HG02588 (cell line): ENCODE results near the gene CRYGS.
"Not testable (repeated sequence)": the region's sequence is repeated elsewhere in the genome, so short reads cannot be mapped to it uniquely, and the experiment has no call there.

Experiments used
- ATAC-seq: cut with Tn5 transposase; IDR thresholded peaks from one replicate; pipeline ENCODE4 v1.9.1; 2021; ENCODE audit warnings: mild to moderate bottlenecking, moderate library complexity; ENCODE audit not compliant: unreplicated experiment

CRYGS gene

GRCh38 chr3:186564586-186564985 is 20.4 kb upstream of the CRYGS start:
- ATAC-seq = no peak

- no peak for ATAC-seq
Measured at GRCh38 chr3:186552408-186553031, 8.3 kb upstream of the CRYGS start.

DNA sequence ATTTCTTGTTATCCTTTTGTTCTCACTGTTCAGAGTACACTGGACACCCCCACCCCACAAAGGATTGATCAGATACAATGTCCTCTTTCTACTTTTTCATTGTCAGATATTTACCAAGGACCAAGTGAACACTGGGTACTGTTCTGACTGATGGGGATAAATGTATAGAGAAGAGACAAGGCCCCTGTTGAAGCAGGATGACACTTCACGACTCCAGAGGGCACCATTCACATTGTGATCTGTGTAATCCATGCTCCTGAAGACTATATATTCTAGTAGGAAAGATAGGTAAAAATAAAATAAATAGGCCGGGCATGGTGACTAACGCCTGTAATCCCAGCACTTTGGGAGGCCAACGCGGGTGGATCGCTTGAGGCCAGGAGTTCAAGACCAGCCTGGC is 7.2 kb upstream of the CRYGS start:
- no peak for ATAC-seq

GRCh38 chr3:186549497-186549896 is 5.3 kb upstream of the CRYGS start:
- ATAC-seq = no peak

DNA sequence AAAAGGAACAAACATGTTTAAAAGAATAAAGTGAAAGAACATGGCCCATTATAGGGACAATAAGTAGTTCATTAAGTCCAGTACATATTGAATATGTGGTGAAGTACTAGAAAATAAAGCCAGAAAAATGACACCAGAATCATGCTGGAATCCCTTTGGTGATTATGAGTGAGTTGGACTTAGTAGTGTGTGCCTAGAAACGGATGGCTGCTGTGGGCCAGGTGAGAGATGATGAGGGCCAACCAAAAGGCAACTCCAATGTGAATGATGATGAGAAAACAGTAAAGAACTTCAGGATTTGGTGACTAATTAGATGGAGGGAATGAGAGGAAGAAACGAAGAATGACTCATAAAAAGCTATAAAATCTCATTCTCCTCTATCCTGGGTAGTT is 3.3 kb downstream of the CRYGS start:
- no peak for ATAC-seq

GRCh38 chr3:186540221-186540834 is 3.9 kb downstream of the CRYGS start:
- no peak for ATAC-seq

DNA sequence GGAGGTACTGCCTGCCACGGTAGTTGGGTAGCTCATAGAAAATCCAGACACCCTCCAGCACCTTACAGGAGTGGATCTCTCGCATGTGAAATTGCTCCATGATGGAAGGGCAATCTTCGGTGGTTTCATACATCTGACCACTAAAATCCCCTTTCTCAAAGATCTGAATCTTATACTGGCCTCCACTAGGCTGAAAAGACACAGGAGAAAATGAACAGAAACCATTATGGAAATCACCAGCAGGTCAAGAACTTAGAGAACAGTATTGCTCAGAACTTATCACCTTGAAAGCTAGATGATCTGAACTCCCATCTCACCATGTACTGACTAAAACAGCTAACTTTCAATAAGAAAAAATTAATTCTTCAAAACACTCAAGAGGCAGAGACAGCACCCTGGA is 5.4 kb downstream of the CRYGS start:
- peak; percentile 35 for ATAC-seq

DNA sequence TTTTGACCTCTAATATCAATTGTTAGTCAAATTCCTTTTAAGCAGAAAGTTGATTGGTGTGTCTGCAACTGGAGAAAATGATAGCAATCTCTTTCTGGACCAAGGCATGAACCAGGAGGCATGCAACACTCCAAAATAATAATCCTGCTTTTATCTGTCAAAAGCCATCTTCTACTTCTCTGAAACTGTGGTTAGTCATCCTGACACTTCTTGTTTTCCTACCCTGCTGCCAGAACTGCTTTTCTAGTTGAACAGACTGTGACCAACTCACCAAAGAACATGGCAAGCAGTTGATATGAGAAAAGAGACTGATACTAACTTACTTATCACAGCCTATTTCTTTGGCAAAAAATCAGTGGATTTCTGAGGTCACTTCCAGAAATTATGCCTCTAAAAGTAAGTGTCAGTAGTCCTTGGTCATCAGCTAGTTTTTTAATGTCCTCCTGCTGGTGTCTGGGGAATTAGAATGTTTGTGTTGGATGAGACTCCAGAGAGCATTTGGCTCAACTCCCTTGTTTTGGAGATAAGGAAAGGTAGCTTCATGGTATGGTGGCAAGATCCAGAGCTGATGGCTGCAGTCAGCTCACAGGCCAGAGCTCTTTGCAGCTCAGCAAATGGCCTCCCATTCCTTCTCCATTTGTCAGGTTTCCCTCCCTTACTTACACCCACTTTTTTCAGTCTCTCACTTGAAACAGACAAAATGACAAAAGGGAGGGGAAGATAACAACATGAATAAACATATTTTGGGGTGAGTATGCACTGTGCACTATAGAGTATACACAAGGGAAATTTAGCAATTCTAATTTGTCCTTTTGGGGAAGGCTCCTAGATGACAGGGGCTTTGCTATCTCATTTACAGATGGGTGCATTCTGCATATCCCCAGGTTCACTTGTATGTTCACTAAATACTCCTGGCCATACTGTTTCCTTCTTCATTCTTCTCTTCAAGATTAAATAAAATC is 7.0 kb downstream of the CRYGS start:
- no peak for ATAC-seq

- ATAC-seq = peak; percentile 73
Measured at GRCh38 chr3:186534113-186534669, 10.0 kb downstream of the CRYGS start.

- ATAC-seq = peak; percentile 46
Measured at GRCh38 chr3:186532598-186533072, 11.5 kb downstream of the CRYGS start.

DNA sequence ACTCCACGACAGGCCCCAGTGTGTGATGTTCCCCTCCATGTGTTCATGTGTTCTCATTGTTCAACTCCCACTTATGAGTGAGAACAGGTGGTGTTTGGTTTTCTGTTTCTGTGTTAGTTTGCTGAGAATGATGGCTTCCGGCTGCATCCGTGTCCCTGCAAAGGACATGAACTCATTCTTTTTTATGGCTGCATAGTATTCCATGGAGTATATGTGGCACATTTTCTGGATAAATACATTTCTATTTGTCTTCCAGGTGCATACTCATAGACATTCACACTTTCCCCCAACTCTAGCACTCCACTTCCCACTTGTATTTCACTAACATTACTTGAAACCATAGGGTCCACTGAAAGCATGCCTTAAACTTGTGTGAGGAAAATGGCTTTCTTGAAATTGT is 12.5 kb downstream of the CRYGS start:
- ATAC-seq = not testable (repeated sequence)

DNA sequence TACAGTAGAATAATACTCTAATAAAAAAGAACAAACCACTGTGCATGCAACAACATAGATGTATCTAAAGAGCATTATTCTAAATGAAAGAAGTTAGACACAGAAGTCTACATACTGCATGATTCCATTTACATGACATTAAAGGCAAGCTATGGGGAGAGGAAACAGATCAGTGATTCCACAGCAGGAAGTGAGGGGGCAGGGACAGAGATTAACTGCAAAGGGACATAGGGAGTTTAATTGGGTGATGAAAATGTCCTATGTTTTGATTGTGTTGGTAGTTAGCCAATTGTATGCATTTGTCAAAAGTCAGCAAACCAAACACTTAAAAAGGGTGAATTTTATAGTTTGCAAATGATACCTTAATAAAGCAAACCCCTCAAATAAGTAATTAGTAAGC is 13.8 kb downstream of the CRYGS start:
- no peak for ATAC-seq

DNA sequence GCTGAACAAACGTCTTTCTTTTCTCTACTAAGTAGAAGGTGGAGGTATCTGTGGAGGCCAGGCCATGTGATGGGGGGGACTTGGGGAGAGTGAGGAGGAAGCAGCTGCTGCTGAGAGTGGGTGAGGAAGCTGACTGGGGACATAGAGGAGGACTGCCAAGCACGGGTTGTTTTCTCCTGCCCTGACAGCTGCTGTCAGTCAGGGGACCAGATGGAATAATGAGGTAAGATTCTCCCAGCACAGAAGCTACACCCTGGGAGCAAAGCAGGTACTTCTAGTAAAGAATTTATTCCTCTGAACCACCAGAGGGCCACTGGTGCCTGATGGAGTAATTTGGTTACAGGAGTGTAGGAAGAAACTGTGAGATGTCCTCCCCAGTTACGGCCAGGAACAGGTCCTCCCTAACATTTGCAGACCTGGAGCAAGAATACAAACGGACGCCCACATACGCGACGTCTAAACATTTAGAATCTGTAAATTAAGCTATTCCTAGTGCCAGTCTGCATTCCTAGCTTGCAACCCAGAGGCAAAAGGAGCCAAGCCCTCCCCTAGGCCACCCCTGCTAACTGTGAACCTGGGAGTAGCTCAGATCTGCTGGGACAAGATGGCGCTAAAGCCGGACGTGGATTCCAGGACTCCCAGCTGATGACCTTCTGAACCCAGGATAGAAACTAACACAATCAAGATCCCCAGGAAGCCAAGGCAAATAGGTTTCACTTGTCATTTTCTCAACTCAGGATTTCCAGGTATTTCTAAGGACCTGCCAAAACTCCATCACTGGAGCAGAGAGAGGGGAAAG is 14.8 kb downstream of the CRYGS start:
- no peak for ATAC-seq

DNA sequence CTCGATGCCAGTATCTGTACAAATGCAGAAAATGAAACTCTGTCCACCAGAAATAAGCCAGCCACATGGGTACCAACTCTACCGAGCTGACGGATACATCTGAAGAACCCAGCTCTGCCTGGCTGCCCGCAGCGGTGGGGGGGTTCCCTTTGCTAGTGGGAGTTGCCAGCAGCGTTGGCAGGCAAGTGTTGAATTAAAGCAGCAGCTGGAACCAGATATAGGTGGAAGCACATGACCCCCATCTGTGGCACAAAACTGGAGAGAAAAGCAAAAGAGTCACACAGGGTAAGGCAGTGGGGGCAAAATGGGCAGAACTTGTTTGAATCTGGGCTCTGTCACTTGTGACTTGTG is 17.9 kb downstream of the CRYGS start:
- ATAC-seq = peak; percentile 36

- peak; percentile 31 for ATAC-seq
Measured at GRCh38 chr3:186525369-186526255, 18.6 kb downstream of the CRYGS start.

- no peak for ATAC-seq
Measured at GRCh38 chr3:186524616-186525015, 19.6 kb downstream of the CRYGS start.

GRCh38 chr3:186523434-186523833 is 20.7 kb downstream of the CRYGS start:
- ATAC-seq = no peak

- no peak for ATAC-seq
Measured at GRCh38 chr3:186523022-186523421, 21.2 kb downstream of the CRYGS start.

- peak; percentile 64 for ATAC-seq
Measured at GRCh38 chr3:186520957-186521842, 23.0 kb downstream of the CRYGS start.
